GM23248 (cell line): ENCODE results near the gene IGFALS.

Source experiments
- EZH2 ChIP-seq: fragments of 200-600 bp; sonication (generic); IDR thresholded peaks from 2 replicates; pipeline ENCODE4 v1.6.1; 2018; ENCODE audit warnings: antibody characterized with exemption, mild to moderate bottlenecking; ENCODE audit not compliant: insufficient read depth, poor library complexity, severe bottlenecking
- EZH2phosphoT487 ChIP-seq: fragments of 200-600 bp; sonication (generic); IDR thresholded peaks from 2 replicates; pipeline ENCODE4 v1.6.1; 2018; ENCODE audit warnings: antibody characterized with exemption, moderate library complexity, mild to moderate bottlenecking, low read depth; ENCODE audit not compliant: insufficient read depth

- TF ChIP-seq EZH2phosphoT487 (no peak), EZH2 (no peak)
Measured at GRCh38 chr16:1810106-1810505, 16.6 kb upstream of the IGFALS start.
